HEK293 (cell line): ENCODE data around the gene IGSF21.

ENCODE experiments used
- CTCF ChIA-PET: fragments of 350-600 bp; formaldehyde crosslinking; extraction: SDS; loops from one replicate; lab custom pipeline; 2021; ENCODE audit warnings: antibody characterized with exemption; lab: Yijun Ruan, JAX
- POLR2A ChIA-PET: fragments of 300-600 bp; formaldehyde crosslinking; extraction: SDS; loops from one replicate; lab custom pipeline; 2020; ENCODE audit warnings: antibody characterized with exemption, inconsistent platforms; lab: Yijun Ruan, JAX
- H3K27ac ChIP-seq: fragments of 200-500 bp; sonication (Bioruptor generic); 2 replicates; pipeline ENCODE4 v1.5.1; 2014; ENCODE audit warnings: low read depth, low read length, control low read depth, inconsistent platforms; ENCODE audit errors: extremely low read depth
- H3K36me3 ChIP-seq, 2 experiments: fragments of 200-500 bp in 1 of 2; sonication (Bioruptor generic) in 1 of 2; 1 replicate in 1 of 2; 2 replicates in 1 of 2; pipeline ENCODE4 v1.5.1; 2014 to 2017; ENCODE audit warnings: inconsistent platforms in 2 of 2, low read length in 2 of 2; ENCODE audit not compliant: control insufficient read depth in 2 of 2, insufficient read depth in 1 of 2
- H3K4me1 ChIP-seq: fragments of 200-500 bp; sonication (Bioruptor generic); 2 replicates; pipeline ENCODE4 v1.5.1; 2014; ENCODE audit warnings: mild to moderate bottlenecking, low read length, inconsistent platforms; ENCODE audit not compliant: control insufficient read depth, insufficient read depth
- H3K4me3 ChIP-seq: 2 replicates; pipeline ENCODE4 v1.5.1; 2011; ENCODE audit warnings: low read depth, mild to moderate bottlenecking, control low read depth, low read length, moderate library complexity
- H3K9me3 ChIP-seq: fragments of 200-500 bp; sonication (Bioruptor generic); 2 replicates; pipeline ENCODE4 v1.5.1; 2014; ENCODE audit warnings: low read depth, low read length, inconsistent platforms; ENCODE audit not compliant: control insufficient read depth, insufficient read depth
- GLI4 ChIP-seq: fragments of 450-650 bp; formaldehyde crosslinking; IDR thresholded peaks from 2 replicates; pipeline ENCODE4 v1.5.1; 2016; ENCODE audit warnings: missing biosample characterization, missing genetic modification characterization
- GLIS1 ChIP-seq: fragments of 450-650 bp; formaldehyde crosslinking; IDR thresholded peaks from 2 replicates; pipeline ENCODE4 v1.5.1; 2016; ENCODE audit warnings: missing biosample characterization, missing genetic modification characterization
- PATZ1 ChIP-seq: fragments of 450-650 bp; formaldehyde crosslinking; IDR thresholded peaks from 2 replicates; pipeline ENCODE4 v1.5.1; 2016; ENCODE audit warnings: missing biosample characterization, missing genetic modification characterization
- WT1 ChIP-seq: fragments of 450-650 bp; formaldehyde crosslinking; IDR thresholded peaks from 2 replicates; pipeline ENCODE4 v1.5.1; 2016; ENCODE audit warnings: missing biosample characterization, missing genetic modification characterization
- ZBTB8A ChIP-seq: fragments of 450-650 bp; formaldehyde crosslinking; IDR thresholded peaks from 2 replicates; pipeline ENCODE4 v1.5.1; 2016; ENCODE audit warnings: missing biosample characterization, missing genetic modification characterization
- ZFHX2 ChIP-seq: fragments of 450-650 bp; formaldehyde crosslinking; conservative IDR thresholded peaks from 2 replicates; pipeline ENCODE4 v1.5.1; 2016; ENCODE audit warnings: missing biosample characterization, missing genetic modification characterization
- ZIC2 ChIP-seq: fragments of 450-650 bp; formaldehyde crosslinking; IDR thresholded peaks from 2 replicates; pipeline ENCODE4 v1.5.1; 2016; ENCODE audit warnings: missing biosample characterization, missing genetic modification characterization
- ZNF10 ChIP-seq: fragments of 450-650 bp; formaldehyde crosslinking; IDR thresholded peaks from 2 replicates; pipeline ENCODE4 v1.5.1; 2017; ENCODE audit warnings: missing biosample characterization, missing genetic modification characterization
- ZNF146 ChIP-seq: fragments of 450-650 bp; formaldehyde crosslinking; IDR thresholded peaks from 2 replicates; pipeline ENCODE4 v1.5.1; 2016; ENCODE audit warnings: missing biosample characterization, missing genetic modification characterization
- ZNF175 ChIP-seq: fragments of 450-650 bp; formaldehyde crosslinking; IDR thresholded peaks from 2 replicates; pipeline ENCODE4 v1.5.1; 2016; ENCODE audit warnings: missing biosample characterization, missing genetic modification characterization
- ZNF202 ChIP-seq: fragments of 450-650 bp; formaldehyde crosslinking; IDR thresholded peaks from 2 replicates; pipeline ENCODE4 v1.5.1; 2016; ENCODE audit warnings: missing biosample characterization, missing genetic modification characterization, borderline replicate concordance
- ZNF223 ChIP-seq: fragments of 450-650 bp; formaldehyde crosslinking; IDR thresholded peaks from 2 replicates; pipeline ENCODE4 v1.5.1; 2016; ENCODE audit warnings: missing biosample characterization, missing genetic modification characterization
- ZNF341 ChIP-seq: fragments of 450-650 bp; formaldehyde crosslinking; IDR thresholded peaks from 2 replicates; pipeline ENCODE4; 2016; ENCODE audit warnings: low read depth, missing biosample characterization, missing genetic modification characterization
- ZNF426 ChIP-seq: fragments of 450-650 bp; formaldehyde crosslinking; IDR thresholded peaks from 2 replicates; pipeline ENCODE4 v1.5.1; 2017; ENCODE audit warnings: missing biosample characterization, missing genetic modification characterization, mild to moderate bottlenecking, inconsistent platforms, moderate library complexity
- ZNF529 ChIP-seq: fragments of 450-650 bp; formaldehyde crosslinking; IDR thresholded peaks from 2 replicates; pipeline ENCODE4 v1.5.1; 2017; ENCODE audit warnings: missing genetic modification characterization, missing biosample characterization; ENCODE audit not compliant: insufficient replicate concordance
- ZNF580 ChIP-seq: fragments of 450-650 bp; formaldehyde crosslinking; IDR thresholded peaks from 2 replicates; pipeline ENCODE4 v1.5.1; 2016; ENCODE audit warnings: missing biosample characterization, missing genetic modification characterization
- ZNF768 ChIP-seq: fragments of 450-650 bp; formaldehyde crosslinking; IDR thresholded peaks from 2 replicates; pipeline ENCODE4 v1.5.1; 2018; ENCODE audit warnings: missing biosample characterization, mild to moderate bottlenecking, missing genetic modification characterization
- ZNF777 ChIP-seq: fragments of 450-650 bp; formaldehyde crosslinking; IDR thresholded peaks from 2 replicates; pipeline ENCODE4 v1.5.1; 2017; ENCODE audit warnings: missing biosample characterization, missing genetic modification characterization, borderline replicate concordance
- TF ChIP-seq, protein P1 (sequence below): fragments of 450-650 bp; formaldehyde crosslinking; IDR thresholded peaks from 2 replicates; pipeline ENCODE4 v1.5.1; 2016; ENCODE audit warnings: missing biosample characterization, missing genetic modification characterization

The IGSF21 gene

DNA sequence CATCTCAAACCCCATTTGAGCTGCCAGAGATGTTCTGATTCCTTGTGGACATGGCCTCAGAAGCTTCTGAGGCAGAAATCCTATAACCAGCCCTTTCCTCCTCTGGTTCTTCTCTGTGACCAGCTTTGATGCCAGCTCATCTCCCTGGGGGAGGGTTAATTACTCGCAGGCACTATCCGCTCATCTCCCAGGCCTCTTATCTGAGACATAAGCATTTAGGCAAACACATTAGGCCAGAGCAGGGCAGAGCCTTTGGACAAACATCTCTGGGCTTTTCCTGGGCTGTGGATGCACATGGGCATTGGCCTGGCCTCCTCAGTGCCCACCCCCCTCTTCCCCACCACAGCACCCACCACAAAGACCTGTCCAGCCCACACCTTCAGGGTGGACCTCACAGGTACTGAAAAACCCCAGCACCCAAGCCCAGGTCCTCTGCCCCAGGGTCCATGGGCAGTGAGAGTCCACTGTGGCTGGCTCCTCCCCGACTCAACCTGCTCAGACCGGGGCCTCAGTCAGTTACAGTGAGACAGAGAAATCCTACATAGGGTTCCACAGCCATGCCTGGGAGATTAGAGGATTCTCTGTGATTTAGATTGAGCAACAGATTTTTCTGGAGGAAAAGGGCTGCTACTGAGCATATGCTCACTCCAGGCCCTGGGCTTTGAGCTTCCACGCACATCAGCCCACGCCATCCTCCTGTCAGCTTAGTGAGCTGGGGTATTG lies 26.9 kb downstream of the IGSF21 start:
- Histone ChIP-seq H3K4me3 (no peak overlapping the region), H3K9me3 (no peaks in the 10 kb centered on the region), H3K27ac (no peak overlapping the region), H3K36me3 (no peaks in the 10 kb centered on the region), H3K4me1 (peaks cover 6% of the 10 kb centered on the region)
- POLR2A ChIA-PET: no interaction called here
- CTCF ChIA-PET: interaction anchor here (1.3 kb wide), 1 partner anchor 34 kb away, joined by 5 read pairs; no protein-coding TSS in a partner anchor
- TF ChIP-seq ZNF768 (tag by site-specific recombination) (no peak), GLIS1 (peak; percentile 34; the same call in 1 of the 2 replicates)

DNA sequence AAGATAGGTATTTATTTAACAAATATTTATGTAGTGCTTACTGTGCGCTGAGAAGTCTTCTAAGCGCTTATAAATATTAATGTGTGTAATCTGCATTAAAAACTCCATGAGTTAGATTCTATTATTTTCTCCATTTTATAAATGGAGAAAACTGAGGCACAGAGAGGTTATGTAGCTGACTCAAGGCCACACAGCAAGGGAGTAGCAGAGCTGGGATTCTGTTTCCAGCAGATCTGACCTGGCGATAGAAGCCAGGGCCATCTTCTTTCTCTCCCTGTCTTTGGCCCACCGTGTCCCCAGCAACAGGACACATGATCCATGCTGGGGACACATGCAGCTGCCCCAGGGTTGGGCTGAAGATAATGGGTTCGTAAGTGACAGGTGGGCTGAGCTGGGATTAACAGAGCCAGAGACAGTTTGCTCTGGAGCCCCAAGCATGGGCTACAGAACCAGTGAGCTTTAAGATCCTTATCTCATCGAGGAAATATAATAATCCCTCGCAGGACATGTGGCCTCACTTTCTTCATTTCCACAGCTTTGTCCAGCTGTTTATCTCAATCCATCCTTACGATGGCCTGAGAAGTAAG lies 30.3 kb downstream of the IGSF21 start:
- Histone ChIP-seq H3K9me3 (no peaks in the 10 kb centered on the region), H3K4me1 (peaks cover 6% of the 10 kb centered on the region), H3K36me3 (no peaks in the 10 kb centered on the region), H3K4me3 (no peak overlapping the region), H3K27ac (no peak overlapping the region)
- CTCF ChIA-PET: no interaction called here
- POLR2A ChIA-PET: no interaction called here
- TF ChIP-seq GLI4 (tag by site-specific recombination): no peak
- TF ChIP-seq ZNF768 (tag by site-specific recombination): peak; percentile 53; the same call in 1 of the 2 replicates
- no peak for TF ChIP-seq ZNF223
- TF ChIP-seq ZIC2 (tag by site-specific recombination): 0 out of 2 replicates have a peak, but pooled peaks have one; percentile 35
- TF ChIP-seq ZBTB8A (tag by site-specific recombination): 0 out of 2 replicates have a peak, but pooled peaks have one; percentile 31

DNA sequence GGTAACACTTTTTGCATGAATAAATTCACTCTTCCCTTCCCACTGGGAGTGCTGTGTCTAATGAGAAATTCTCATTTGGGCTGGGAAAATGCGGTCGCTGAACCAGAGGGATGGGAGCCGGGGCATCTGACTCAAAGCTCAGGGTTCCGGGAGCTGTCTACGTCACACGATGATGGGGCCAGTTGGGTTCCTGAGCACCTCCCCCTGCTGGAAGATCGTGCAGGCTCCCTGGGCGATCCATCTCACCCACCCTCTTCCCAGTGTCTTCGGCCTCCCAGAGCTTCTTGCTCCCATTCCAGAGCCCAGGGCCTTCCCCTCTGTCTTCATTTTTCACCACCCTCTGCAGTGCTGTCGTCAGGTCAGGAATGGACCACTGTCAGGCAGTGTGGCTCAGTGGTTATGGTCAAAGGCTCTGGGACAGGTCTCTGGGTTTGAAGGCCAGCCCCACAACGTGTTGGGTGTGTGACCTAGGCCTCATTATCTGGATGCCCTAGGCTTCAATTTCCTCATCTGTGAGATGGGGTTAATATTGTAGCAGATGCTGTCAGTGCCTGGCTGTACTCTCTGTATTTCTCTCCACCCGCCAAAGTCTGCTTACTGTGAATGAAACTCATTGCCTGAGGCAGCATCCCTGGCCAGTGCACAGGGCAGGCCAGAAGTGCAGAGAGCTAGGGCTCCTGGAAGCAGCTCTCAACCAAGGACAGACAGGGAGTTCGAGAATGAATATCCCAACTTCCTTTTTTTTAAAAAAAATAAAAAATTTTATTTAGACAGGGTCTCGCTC lies 31.8 kb downstream of the IGSF21 start:
- CTCF ChIA-PET: interaction anchor here (0.6 to 0.7 kb wide), 2 partner anchors 352 to 478 kb away, joined by 3 read pairs; no protein-coding TSS in a partner anchor
- Histone ChIP-seq H3K27ac (no peak overlapping the region), H3K4me3 (no peak overlapping the region), H3K4me1 (no peaks in the 10 kb centered on the region), H3K36me3 (no peaks in the 10 kb centered on the region), H3K9me3 (no peaks in the 10 kb centered on the region)
- no peak for TF ChIP-seq ZNF777
- TF ChIP-seq ZNF341 (tag by site-specific recombination): peak; percentile 79
- TF ChIP-seq ZIC2 (tag by site-specific recombination): no peak
- POLR2A ChIA-PET: interaction anchor here (1.1 kb wide), 1 partner anchor 9 kb away, joined by 3 read pairs; no protein-coding TSS in a partner anchor

DNA sequence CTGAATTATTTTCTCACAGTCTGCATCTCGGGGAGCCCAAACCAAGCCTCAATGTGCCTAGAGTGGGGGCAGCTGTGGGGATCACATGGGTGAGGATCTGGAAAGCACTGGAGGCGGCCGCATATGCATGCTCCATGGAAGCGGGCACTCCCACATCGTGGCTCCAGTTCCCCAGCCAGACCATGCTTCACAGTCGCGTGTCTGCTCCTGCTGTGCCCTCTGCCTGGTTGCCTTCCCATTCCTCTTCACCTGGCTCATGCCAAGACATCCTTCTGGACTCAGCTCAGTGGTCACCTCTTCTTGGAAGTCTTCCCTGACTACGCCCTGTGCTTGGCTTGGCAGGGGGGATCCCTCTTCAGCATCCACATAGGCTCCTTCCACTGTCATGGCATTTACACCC lies 32.8 kb downstream of the IGSF21 start:
- Histone ChIP-seq H3K9me3 (no peaks in the 10 kb centered on the region), H3K4me3 (no peak overlapping the region), H3K4me1 (no peaks in the 10 kb centered on the region), H3K36me3 (no peaks in the 10 kb centered on the region), H3K27ac (no peak overlapping the region)
- CTCF ChIA-PET: interaction anchor here (0.6 to 1.4 kb wide), 2 partner anchors 14 to 353 kb away, joined by 3 to 4 read pairs; no protein-coding TSS in a partner anchor
- POLR2A ChIA-PET: interaction anchor here (0.7 to 1.1 kb wide), 2 partner anchors 8 to 41 kb away, joined by 3 read pairs; no protein-coding TSS in a partner anchor
- TF ChIP-seq ZNF223 (no peak), WT1 (no peak), ZFHX2 (tag by site-specific recombination) (no peak), ZNF146 (tag by site-specific recombination) (no peak), ZNF10 (no peak), GLI4 (tag by site-specific recombination) (no peak), PATZ1 (tag by site-specific recombination) (no peak), ZNF426 (no peak), ZNF529 (tag by site-specific recombination) (no peak), ZNF202 (tag by site-specific recombination) (no peak), ZNF580 (no peak), ZNF175 (no peak)
- TF ChIP-seq, protein P1, sequence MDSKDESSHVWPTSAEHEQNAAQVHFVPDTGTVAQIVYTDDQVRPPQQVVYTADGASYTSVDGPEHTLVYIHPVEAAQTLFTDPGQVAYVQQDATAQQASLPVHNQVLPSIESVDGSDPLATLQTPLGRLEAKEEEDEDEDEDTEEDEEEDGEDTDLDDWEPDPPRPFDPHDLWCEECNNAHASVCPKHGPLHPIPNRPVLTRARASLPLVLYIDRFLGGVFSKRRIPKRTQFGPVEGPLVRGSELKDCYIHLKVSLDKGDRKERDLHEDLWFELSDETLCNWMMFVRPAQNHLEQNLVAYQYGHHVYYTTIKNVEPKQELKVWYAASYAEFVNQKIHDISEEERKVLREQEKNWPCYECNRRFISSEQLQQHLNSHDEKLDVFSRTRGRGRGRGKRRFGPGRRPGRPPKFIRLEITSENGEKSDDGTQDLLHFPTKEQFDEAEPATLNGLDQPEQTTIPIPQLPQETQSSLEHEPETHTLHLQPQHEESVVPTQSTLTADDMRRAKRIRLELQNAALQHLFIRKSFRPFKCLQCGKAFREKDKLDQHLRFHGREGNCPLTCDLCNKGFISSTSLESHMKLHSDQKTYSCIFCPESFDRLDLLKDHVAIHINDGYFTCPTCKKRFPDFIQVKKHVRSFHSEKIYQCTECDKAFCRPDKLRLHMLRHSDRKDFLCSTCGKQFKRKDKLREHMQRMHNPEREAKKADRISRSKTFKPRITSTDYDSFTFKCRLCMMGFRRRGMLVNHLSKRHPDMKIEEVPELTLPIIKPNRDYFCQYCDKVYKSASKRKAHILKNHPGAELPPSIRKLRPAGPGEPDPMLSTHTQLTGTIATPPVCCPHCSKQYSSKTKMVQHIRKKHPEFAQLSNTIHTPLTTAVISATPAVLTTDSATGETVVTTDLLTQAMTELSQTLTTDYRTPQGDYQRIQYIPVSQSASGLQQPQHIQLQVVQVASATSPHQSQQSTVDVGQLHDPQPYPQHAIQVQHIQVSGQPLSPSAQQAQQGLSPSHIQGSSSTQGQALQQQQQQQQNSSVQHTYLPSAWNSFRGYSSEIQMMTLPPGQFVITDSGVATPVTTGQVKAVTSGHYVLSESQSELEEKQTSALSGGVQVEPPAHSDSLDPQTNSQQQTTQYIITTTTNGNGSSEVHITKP (tag by site-specific recombination): no peak
